Endothelial cell of hepatic sinusoid (primary cell): ENCODE data around the gene CALD1.

ENCODE experiments used
- in situ Hi-C: cut with HindIII; loops from 2 replicates; pipeline ENCODE4 v1.10.0; 2017; ENCODE audit warnings: low sequenced_read_pairs

CALD1 gene

DNA sequence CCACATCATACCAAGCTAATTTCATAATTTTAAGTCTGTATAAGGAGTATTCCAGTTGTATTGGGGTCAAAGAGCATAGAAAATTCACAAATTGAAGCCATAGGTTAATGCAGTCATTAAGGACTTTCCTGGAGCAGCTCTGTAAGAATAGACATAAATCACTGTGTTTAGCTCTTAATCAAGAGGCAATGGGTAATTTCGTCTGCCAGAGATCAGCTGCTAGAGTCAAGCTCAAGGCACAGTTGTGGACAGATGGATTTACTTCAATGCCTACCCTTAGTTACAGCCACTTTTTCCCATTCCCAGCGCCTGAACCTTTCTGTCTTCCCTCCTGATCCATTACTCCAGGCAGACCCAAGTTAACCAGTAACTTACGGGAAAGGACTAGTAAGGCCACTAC is 166.3 kb downstream of the CALD1 start:
- in situ Hi-C loops: no loop called here

- in situ Hi-C loops: no loop called here
These were observed 166.8 kb downstream of the CALD1 start for GRCh38 chr7:134946260-134946659.

GRCh38 chr7:134947329-134947728 is 167.9 kb downstream of the CALD1 start:
- in situ Hi-C loops: no loop called here

DNA sequence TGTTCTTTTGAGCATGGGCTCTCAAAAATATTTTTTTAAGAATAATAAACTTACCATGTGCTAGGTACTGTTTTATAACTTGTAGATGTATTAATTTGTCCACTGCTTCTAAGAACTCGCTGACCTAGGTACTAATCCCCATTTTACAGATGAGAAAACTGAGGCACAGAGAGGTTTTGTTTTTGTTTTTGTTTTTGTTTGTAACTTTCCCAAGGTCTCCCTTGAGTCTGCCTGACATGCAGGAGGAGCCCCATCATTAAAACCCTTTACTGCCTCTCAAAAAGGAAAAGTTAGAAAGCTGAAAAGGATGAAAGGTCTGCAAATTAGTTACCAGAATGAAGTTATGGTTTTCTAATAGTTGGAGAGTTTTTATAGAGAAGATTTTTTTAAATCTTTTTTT is 168.4 kb downstream of the CALD1 start:
- in situ Hi-C loops: no loop called here

DNA sequence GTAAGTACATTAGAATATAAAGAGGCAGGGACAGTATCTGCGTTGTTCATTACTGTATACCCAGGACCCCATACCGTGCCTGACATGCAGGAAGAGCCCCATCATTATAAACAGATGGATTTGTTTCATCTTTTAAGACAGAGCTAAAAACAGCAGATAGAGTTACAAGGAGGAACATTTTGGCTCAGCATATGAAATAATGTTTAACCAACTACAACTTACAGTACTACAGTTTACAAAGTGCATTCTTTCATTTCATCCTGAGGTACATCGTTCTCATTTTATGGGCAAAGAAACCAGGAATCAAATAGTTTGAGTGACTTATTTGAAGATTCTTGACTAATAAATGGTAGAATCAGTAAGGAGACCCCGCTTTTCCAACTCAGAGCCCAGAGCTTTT is 168.8 kb downstream of the CALD1 start:
- in situ Hi-C loops: no loop called here

- in situ Hi-C loops: no loop called here
These were observed 169.3 kb downstream of the CALD1 start for GRCh38 chr7:134948736-134949135.

- in situ Hi-C loops: no loop called here
These were observed 169.7 kb downstream of the CALD1 start for GRCh38 chr7:134949171-134949570.

- in situ Hi-C loops: no loop called here
These were observed 175.0 kb downstream of the CALD1 start for GRCh38 chr7:134954197-134955082.

DNA sequence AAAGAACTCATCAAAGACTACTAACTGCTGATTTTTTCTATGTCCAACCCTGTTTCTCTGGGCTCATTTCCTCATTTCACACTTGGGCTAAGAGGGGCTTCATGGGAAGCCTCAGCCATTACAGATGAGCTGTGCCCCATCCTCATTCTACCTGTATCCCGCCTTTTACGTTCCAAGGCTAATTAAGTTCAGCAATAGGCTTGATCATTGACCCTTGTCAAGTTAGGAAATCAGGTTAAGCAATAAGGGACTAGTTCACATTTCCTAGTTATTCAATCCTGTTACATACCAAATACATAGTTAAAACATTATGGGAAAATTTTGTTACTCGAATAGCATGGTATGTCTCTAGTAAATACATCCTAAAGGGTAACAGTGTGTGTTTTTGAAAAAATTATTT is 177.6 kb downstream of the CALD1 start:
- in situ Hi-C loops: no loop called here

DNA sequence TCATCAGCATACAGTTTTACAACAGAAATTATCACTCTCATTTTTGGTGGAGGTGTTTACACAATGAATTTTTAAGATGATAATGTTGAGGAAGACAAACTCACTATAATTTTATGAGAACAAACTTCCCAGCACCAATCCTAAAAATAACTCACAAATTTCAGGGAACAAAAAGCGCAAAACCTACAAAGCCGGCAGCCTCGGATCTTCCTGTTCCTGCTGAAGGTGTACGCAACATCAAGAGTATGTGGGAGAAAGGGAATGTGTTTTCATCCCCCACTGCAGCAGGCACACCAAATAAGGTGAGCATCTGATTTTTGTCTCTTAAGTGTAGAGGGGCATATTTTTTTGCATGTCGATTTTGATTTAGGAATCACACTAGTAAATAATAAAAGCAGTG is 180.4 kb downstream of the CALD1 start:
- in situ Hi-C loops: no loop called here

DNA sequence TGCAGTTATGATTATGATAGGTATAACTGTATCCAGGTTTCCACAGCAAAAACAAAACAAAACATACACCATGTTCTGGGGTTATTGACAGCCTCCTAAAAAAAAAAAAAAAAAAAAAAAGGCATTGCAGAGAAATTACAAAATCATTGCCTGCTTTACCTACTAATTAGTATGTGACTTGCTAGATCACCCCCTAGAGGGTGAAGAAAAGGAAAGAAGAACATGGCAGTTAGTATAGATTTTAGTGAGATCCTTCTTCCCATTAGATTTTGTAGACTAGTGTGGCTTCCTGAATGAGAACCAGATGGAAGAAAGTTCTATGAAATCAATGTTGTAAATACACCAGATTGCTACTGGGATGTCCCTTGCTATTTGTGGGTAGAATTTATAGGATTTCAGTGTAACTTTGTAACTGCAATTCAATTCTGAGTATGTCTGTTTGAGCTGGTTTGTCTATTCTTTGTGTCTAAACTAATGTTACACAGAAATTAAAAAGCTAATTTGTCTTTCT is 182.9 kb downstream of the CALD1 start:
- in situ Hi-C loops: no loop called here

DNA sequence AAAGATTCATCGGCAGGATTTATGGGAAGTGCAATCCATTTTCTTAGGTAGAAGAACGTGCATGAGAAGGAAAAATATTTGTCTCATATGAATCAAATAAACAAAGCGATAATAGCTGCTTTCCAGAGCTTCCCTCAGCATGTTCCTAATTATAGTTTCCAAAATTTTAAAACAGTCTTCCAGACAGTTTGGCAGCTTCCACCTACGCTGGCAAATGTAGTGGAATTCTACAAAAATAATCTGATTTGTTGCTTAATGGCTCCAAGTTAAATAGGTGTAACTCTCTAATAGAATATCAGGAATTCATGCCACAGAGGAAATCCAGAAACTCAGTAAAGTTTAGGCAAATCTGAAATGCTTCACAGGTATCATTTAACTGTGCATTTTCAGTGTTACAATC is 183.6 kb downstream of the CALD1 start:
- in situ Hi-C loops: no loop called here

- in situ Hi-C loops: no loop called here
These were observed 187.3 kb downstream of the CALD1 start for GRCh38 chr7:134966691-134967090.

- in situ Hi-C loops: no loop called here
These were observed 188.7 kb downstream of the CALD1 start for GRCh38 chr7:134968110-134968509.

DNA sequence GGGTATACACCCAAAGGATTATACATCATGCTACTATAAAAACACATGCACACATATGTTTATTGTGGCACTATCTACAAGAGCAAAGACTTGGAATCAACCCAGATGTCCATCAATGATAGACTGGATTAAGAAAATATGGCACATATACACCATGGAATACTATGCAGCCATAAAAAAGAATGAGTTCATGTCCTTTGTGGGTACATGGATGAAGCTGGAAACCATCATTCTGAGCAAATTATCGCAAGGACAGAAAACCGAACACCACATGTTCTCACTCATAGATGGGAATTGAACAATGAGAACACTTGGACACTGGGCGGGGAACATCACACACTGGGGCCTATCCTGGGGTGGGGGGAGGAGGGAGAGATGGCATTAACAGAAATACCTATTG is 202.2 kb downstream of the CALD1 start:
- in situ Hi-C loops: loop anchor here (10.0 kb wide), 1 partner anchor 183 kb away; no protein-coding TSS in a partner anchor

DNA sequence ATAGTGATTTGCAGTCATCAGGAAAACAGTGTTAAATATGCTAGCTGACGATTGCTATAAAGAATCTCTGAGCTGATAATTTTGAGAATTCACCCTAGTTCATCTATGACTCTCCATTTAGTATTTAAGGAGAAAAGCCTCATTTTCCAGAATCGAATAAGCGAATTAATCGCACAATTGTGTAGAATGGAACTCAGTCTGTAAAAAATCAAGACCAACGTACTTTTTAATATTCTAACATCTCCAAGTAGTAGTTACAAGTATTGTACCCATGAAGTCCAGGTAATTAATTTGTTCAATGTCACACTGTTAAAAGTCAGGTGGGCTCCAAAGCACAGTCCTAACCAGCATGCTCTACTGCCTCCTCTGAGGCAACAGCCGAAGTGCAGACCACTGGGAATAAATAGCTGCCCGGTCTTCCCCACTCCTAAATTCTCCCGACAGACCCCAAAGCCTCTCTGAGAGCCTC is 206.5 kb downstream of the CALD1 start:
- in situ Hi-C loops: loop anchor here (10.0 kb wide), 1 partner anchor 179 kb away; no protein-coding TSS in a partner anchor

DNA sequence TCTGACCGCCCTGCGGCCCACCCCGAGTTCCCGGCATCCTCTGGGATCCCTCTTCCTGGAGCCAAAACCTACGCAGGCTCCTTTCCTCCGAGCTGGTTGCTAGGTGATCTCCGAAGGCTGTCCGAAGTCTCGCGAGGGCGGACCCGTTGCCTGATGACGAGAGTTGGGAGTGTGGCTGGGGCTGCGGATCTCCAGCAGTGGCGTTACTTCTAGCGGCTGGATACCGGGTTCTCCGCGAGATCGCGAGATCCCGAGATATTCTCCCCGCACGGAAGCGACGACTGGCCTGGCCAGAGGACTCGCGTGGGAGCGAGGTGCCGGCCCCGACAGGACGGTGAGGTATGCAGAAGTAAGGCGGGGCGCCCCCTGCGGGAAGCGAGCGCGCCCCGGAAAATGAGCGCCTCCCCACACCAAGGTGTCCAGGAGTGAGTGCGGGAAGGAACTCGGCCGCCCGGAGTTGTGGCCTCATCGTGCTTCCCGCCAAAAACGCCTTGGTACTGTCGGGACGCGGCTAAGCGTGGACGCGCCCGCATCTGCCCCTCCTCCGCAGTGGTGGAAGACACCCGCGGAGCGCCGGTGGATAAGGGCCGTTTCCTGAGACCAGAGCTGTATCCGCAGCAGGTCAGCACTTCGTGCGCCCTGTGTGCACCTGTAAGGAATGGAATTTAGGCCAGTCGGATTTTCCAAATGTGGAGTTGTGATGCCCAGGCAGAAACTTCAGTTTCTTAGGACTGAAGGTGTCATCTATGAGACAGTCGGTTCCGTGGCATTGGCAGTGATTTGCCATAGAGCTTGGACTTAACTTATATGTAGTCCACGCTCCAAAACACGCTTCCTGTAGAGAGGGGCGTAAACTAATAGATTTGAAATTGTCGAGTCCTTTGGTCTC is 207.2 kb downstream of the CALD1 start, which contains the start of gene AGBL3:
Gene AGBL3, plus strand, starts transcription at position 146 of the 889 bp plus-strand sequence. CDS start 1,426 bp downstream, outside the sequence.
- in situ Hi-C loops: loop anchor here (10.0 kb wide), 1 partner anchor 178 kb away; no protein-coding TSS in a partner anchor

GRCh38 chr7:134988161-134988560 is 208.7 kb downstream of the CALD1 start:
- in situ Hi-C loops: loop anchor here (10.0 kb wide), 1 partner anchor 177 kb away; no protein-coding TSS in a partner anchor

DNA sequence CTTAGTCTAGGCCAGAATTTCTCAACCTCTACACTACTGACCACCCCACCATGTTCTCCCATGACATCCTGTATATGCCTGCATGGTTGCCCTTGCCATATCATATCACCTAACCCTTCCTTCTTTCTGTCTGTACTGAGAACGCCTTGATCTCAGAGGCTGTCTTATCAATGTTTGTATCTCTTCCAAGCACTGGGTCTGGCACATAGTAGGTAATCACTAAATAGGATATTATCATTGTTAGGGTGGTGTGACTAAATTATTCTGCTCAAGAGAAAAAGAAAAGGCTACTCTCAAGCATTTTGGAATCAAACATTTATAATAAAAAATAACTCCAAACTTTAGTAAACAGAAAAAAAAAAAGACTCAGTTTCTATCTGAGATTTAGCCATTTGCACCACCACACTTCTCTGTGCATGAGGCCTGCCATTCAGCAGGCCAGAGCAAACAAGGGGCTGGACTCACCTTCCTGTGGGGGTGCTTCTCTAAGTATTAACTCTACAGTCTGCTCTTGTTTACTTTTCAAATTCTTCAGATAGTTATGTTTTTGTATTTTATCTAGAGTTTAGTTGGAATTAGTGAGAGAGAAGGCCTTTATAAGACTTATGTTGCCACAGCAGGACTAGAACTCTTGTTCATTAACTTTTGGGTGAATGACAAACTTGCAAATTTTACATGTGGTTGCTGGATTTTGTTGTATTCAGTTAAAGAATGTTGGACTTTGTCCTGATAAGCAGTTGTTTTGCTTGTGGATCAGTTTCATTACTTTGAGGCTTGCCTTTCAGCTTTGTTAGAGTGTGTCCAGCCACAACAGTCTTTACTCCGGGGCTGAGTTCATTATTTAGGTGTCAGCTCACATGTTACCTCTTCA is 212.3 kb downstream of the CALD1 start:
- in situ Hi-C loops: no loop called here

GRCh38 chr7:134992626-134993179 is 213.3 kb downstream of the CALD1 start:
- in situ Hi-C loops: no loop called here
